Muscle layer of duodenum (tissue), 2 donors: Measurements from ENCODE around the gene HLF.

Experiments
- H3K27ac ChIP-seq: one replicate; pipeline ENCODE4 v1.7.0; 2013; ENCODE audit warnings: mild to moderate bottlenecking, low read length
- H3K27me3 ChIP-seq: one replicate; pipeline ENCODE4 v1.7.0; 2013; ENCODE audit warnings: low read depth, mild to moderate bottlenecking, control low read depth, low read length
- H3K36me3 ChIP-seq, 2 donors: one replicate each; pipeline ENCODE4 v1.7.0; 2013; ENCODE audit warnings: low read length in 2 of 2, control low read depth in 1 of 2, mild to moderate bottlenecking in 1 of 2; ENCODE audit not compliant: insufficient read depth in 2 of 2, control insufficient read depth in 1 of 2
- H3K4me1 ChIP-seq, 2 donors: one replicate each; pipeline ENCODE4 v1.7.0; 2013; ENCODE audit warnings: low read length in 2 of 2, mild to moderate bottlenecking in 2 of 2, control low read depth in 1 of 2, moderate library complexity in 1 of 2; ENCODE audit not compliant: insufficient read depth in 2 of 2, control insufficient read depth in 1 of 2
- H3K4me3 ChIP-seq, 2 donors: one replicate each; pipeline ENCODE4 v1.7.0; 2013; ENCODE audit warnings: low read length in 2 of 2, low read depth in 1 of 2, mild to moderate bottlenecking in 1 of 2
- H3K9me3 ChIP-seq, 2 donors: one replicate each; pipeline ENCODE4 v1.7.0; 2013; ENCODE audit warnings: low read length in 2 of 2, control low read depth in 1 of 2, mild to moderate bottlenecking in 1 of 2; ENCODE audit not compliant: control insufficient read depth in 1 of 2
- donor health status: healthy.

HLF gene

DNA sequence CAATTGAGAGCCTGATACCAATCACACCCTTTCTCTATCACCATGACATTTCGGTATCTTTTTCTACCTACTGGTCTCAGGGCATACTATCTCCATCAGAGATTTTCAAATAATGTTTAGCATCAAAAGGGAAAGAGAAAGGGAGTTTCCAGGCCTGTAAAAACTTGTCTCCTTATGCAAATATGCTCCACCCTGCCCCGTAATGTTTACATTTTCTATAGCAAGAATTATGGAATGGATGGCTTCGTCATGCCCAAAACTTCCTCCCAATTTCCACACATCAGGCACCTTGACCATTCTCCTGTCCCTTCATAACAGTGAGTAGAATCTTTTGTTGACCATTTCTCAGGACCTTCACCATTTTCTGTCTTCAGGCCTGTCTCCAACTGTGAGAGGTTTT is 30.9 kb upstream of the HLF start:
- H3K27ac ChIP-seq = no peak overlapping the region
- peaks cover 1 to 4% of the 10 kb centered on the region in 2 donors for H3K4me1 ChIP-seq
- H3K27me3 ChIP-seq = no peaks in the 10 kb centered on the region
- H3K36me3 ChIP-seq = no peaks in the 10 kb centered on the region
- H3K9me3 ChIP-seq = no peaks in the 10 kb centered on the region
- no peak overlapping the region for H3K4me3 ChIP-seq

DNA sequence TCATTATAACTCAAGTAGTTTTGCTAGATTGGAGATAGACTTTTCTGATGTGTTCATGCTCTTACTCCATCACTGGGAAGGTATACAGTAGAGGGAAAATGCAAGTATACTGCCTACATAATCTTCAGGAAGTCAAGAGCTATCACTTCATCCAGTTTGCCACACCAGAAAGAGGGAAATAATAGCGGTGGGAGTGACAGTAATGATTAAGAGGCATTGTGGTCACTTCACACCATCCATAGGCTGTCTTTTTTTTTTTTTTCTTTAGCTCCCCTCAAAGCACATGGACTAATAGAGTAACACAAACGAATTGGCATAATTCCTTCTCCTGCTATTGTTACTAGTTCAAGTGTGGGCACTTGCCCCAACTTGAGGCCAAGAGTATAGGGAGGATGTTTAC is 28.4 kb upstream of the HLF start:
- H3K36me3 ChIP-seq = no peaks in the 10 kb centered on the region
- no peak overlapping the region for H3K4me3 ChIP-seq
- no peaks in the 10 kb centered on the region for H3K27me3 ChIP-seq
- H3K27ac ChIP-seq = no peak overlapping the region
- no peaks in the 10 kb centered on the region for H3K9me3 ChIP-seq
- H3K4me1 ChIP-seq = peaks cover 4 to 6% of the 10 kb centered on the region in 2 donors

DNA sequence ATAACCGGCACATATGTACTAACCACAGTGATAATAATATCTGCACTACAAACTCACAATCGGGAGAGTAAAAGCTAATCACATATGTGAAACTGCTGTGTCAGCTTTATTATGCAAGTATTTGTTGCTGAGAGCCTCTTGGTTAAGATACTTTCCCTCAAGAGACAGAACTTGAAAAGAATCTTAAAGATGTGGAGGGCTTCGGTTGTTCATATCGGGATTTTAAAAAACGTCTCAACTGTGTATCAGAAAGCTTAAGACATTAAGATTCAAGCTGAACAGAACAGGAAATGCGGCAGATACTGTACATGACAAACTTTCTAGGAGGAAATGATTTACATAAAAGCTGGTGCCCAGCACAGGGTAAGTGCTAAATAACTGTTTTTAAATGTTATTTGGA is 27.5 kb upstream of the HLF start:
- H3K27me3 ChIP-seq = no peaks in the 10 kb centered on the region
- no peak overlapping the region for H3K27ac ChIP-seq
- H3K9me3 ChIP-seq = no peaks in the 10 kb centered on the region
- H3K36me3 ChIP-seq = no peaks in the 10 kb centered on the region
- peaks cover 4 to 6% of the 10 kb centered on the region in 2 donors for H3K4me1 ChIP-seq
- H3K4me3 ChIP-seq = no peak overlapping the region

DNA sequence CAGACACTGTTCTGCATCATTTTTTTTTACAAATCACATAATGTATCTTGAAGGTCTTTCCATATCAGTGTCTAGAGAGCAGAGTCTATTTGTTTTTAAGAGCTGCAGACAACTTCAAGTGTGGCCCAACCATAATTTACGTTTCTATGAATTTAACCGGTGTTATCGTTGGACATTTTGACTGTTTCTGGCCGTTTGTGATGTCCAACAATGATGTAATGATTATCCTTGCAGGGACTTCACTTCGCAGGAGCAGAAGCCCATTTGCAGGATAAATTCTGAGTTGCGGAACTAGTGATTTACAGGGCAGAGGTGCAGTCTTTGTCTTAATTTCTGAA is 26.9 kb upstream of the HLF start:
- Histone ChIP-seq H3K27ac (peak overlapping the region; percentile 29), H3K4me3 (peak overlapping the region; percentile 68 to 75), H3K36me3 (no peaks in the 10 kb centered on the region), H3K27me3 (no peaks in the 10 kb centered on the region), H3K4me1 (peaks cover 4 to 6% of the 10 kb centered on the region in 2 donors), H3K9me3 (no peaks in the 10 kb centered on the region)

DNA sequence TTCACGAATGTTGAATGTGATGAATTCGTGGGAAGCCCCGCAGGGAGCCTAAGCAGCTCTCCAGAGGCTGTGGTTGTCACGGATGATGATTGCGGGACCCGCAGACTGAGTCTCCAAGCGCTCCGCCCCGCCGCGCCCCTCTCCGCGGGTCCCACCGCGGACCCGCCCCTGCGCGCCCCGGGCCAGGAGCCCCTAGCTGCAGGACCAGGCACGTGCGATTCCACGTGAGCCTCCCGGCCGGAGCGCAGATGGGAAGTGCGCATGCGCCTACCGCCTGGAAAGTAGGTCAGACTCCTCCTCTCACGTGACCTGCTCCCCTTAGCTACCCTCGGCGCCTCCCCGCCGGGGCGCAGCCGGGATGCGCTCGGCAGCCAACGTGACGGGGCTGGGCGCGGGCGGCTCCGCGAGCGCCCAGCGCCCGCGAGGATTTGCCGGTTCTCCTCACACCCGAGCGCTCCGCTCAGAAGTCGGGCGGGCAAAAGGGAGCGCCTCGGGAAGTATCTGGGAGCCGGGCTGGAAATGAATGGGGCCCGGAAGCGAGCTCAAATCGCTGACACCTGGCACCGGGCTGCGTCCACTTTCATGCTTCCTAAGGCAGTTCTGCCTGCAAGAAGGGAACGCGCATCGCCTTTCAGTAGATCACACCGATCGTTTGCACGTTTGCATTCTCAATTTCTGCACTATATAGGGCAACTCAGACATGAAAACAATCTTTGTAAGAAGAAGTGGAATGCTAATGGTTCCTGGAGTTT is 26.4 kb upstream of the HLF start:
- Histone ChIP-seq H3K4me3 (peak overlapping the region; percentile 68 to 75), H3K27ac (peak overlapping the region; percentile 29), H3K27me3 (no peaks in the 10 kb centered on the region), H3K4me1 (peaks cover 4 to 6% of the 10 kb centered on the region in 2 donors), H3K9me3 (no peaks in the 10 kb centered on the region), H3K36me3 (no peaks in the 10 kb centered on the region)

DNA sequence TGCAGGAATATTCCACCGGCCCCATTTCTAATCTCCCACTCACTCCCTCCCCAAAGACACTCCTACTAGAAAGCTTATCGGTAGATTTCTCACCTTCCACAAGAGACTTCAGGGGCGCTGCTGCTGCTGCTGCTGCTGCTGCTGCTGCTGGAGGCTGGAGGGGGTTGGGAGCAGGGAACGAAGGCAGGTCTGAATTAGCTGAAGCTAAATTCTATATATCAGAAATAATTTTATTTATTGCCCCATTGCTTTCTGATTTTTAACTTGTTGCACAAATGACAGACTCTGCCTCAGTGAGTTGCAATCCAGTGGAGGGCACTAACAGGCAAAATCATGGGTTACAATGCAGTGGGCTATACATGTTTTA is 25.8 kb upstream of the HLF start:
- H3K9me3 ChIP-seq = no peaks in the 10 kb centered on the region
- H3K27ac ChIP-seq = no peak overlapping the region

DNA sequence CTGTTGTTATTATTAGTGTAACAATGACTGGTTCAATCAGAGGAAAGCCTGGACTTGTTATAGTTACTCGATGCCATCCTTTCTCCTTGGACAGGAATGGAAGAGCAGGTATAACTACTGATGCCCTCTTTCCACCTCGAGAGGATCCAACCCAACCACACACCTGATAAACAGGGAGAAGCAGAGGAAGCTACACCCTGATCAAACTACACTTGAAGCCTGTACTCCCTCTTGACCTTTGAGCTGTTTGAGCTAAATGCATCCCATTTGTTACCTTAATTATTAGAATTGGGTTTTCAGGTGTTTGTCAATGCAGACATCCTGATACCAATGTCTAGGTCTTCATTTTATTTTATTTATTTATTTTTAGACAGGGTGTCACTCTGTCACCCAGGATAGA is 23.7 kb upstream of the HLF start:
- Histone ChIP-seq H3K4me1 (peaks cover 4 to 6% of the 10 kb centered on the region in 2 donors), H3K27ac (no peak overlapping the region), H3K4me3 (no peak overlapping the region), H3K9me3 (no peaks in the 10 kb centered on the region), H3K36me3 (no peaks in the 10 kb centered on the region), H3K27me3 (no peaks in the 10 kb centered on the region)

More for the DNA sequence above, 25.8 kb upstream of the HLF start:
- Histone ChIP-seq H3K4me1 (peaks cover 4 to 6% of the 10 kb centered on the region in 2 donors), H3K27me3 (no peaks in the 10 kb centered on the region), H3K4me3 (peak overlapping the region; percentile 68 to 75), H3K36me3 (no peaks in the 10 kb centered on the region)

DNA sequence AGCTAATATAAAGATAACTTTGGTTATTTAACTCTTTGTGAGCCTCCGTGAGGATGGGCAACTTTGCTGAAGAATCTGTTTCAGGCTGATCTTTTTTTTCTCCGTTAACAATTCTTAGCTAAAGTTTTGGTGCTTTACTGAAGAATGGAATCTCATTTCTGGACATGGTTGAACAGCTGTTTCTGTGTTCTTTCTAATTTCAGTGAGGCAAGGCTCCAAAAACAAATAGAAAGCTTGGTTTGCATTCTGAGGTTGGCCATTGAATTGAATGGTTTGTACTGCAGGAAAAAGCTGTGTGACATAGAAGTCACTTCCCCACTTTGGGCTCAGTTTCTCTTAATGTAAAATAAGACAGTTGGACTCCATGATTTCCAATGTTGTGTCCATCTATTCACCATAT is 22.3 kb upstream of the HLF start:
- Histone ChIP-seq H3K36me3 (no peaks in the 10 kb centered on the region), H3K9me3 (no peaks in the 10 kb centered on the region), H3K27ac (no peak overlapping the region), H3K27me3 (no peaks in the 10 kb centered on the region), H3K4me1 (peaks cover 4 to 6% of the 10 kb centered on the region in 2 donors), H3K4me3 (no peak overlapping the region)

DNA sequence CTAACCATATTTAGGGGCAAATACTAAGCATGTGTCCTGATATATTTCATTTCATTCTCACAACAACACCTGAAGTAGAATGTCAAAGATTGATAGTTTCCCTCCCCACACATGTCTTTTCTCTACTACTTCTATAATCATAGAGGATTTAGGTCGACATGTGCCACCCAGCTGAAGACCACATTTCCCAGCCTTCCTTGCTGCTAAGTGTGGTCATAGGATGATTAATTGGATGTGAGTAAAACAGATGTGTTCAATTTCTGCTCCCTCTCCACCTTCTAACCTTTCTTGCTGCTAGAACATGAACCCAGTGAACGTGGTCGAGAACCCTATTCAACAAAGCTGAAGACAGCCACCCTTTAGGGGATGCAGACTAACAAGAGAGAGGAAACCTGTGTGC is 18.8 kb upstream of the HLF start:
- Histone ChIP-seq H3K27me3 (no peaks in the 10 kb centered on the region), H3K9me3 (no peaks in the 10 kb centered on the region), H3K4me3 (no peak overlapping the region), H3K4me1 (no peaks in the 10 kb centered on the region), H3K36me3 (no peaks in the 10 kb centered on the region), H3K27ac (no peak overlapping the region)

DNA sequence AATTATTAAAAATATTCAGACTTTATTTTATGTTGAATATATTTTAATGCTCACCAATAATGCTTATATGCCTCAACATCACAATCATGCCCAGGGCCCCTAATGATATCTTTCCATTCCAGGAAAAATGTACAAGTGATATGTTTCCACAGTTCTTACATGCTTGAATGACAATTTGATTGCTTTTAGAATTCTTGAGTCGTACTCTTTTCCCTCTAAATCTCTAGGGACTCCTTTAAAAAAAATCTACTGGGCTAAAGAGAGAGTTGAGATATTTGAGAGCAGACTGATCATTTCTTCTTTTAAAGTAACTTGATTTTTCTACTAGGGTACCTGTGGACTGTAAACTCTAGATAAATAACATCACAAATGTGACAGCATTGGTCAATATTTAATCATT is 18.2 kb upstream of the HLF start:
- no peaks in the 10 kb centered on the region for H3K9me3 ChIP-seq
- no peaks in the 10 kb centered on the region for H3K27me3 ChIP-seq
- H3K4me1 ChIP-seq = no peaks in the 10 kb centered on the region
- no peaks in the 10 kb centered on the region for H3K36me3 ChIP-seq
- no peak overlapping the region for H3K4me3 ChIP-seq
- no peak overlapping the region for H3K27ac ChIP-seq

DNA sequence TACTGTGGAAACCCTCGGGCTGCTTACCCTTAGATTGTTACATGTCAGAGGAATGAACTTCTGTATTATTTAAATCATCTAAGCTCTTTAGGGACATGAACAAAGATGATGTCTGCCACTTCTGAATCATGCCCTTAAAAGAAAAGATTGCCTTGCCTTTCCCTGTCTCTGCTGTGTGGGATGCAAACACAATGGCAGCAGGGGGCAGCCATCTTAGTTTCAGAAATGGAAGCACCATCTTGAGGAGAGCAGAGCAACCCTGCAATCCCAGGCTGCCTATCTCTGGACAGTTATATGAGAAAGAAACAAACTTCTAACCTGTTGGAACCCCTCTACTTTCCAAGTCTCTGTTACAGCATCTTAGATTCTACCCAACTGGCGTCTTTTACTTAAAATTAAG is 16.7 kb upstream of the HLF start:
- Histone ChIP-seq H3K36me3 (no peaks in the 10 kb centered on the region), H3K4me1 (no peaks in the 10 kb centered on the region), H3K4me3 (no peak overlapping the region), H3K9me3 (no peaks in the 10 kb centered on the region), H3K27ac (no peak overlapping the region), H3K27me3 (no peaks in the 10 kb centered on the region)

DNA sequence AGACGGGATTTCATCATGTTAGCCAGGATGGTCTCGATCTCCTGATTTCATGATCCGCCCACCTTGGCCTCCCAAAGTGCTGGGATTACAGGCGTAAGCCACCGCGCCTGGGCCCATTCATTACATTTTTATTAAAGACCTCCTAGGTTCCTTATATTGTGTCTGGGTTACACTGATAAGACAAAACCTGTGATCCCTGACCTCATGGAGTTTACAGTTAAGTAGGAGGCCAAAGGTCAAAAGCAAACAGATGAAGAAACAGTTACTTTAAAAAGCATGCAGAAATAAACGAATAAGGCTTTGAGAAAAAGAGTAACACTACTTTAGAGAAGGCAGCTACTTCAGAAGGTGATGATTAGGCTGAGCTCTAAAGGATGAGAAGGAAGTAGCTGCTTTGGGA is 14.9 kb upstream of the HLF start:
- Histone ChIP-seq H3K36me3 (no peaks in the 10 kb centered on the region), H3K27ac (no peak overlapping the region), H3K27me3 (no peaks in the 10 kb centered on the region), H3K4me3 (no peak overlapping the region), H3K4me1 (no peaks in the 10 kb centered on the region), H3K9me3 (no peaks in the 10 kb centered on the region)
